ENCODE results near the gene FOXO6.

DNA sequence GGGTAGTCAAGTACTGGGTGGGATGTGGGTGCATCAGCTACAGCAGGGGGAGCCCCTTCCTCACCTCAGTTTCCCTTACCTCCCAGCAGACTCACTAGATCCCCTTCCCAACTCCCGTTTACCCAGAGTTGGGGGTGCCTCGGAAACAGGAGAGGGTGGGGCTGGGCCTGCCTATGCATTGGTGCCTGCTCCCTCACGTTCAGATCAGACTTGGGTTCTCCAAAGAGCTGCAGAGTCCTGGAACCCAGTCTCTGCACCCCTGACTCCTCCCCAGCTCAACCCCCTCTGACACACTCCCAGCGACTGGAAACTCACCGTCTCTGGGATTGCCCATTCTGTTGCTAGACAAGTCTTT lies 6.0 kb downstream of the FOXO6 start:
- TF ChIP-seq, protein P1, sequence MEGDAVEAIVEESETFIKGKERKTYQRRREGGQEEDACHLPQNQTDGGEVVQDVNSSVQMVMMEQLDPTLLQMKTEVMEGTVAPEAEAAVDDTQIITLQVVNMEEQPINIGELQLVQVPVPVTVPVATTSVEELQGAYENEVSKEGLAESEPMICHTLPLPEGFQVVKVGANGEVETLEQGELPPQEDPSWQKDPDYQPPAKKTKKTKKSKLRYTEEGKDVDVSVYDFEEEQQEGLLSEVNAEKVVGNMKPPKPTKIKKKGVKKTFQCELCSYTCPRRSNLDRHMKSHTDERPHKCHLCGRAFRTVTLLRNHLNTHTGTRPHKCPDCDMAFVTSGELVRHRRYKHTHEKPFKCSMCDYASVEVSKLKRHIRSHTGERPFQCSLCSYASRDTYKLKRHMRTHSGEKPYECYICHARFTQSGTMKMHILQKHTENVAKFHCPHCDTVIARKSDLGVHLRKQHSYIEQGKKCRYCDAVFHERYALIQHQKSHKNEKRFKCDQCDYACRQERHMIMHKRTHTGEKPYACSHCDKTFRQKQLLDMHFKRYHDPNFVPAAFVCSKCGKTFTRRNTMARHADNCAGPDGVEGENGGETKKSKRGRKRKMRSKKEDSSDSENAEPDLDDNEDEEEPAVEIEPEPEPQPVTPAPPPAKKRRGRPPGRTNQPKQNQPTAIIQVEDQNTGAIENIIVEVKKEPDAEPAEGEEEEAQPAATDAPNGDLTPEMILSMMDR (conservative IDR thresholded peaks at IDR 0.05; ENCODE audit: low read depth in 2 of 2): peak in 1 of 2 experiments; percentile 63; a peak in 2 of 4 replicates
- TF ChIP-seq EZH2 (IDR thresholded peaks at IDR 0.05; ENCODE audit: low read depth, unreplicated experiment) (no peak), CREB1 (CRISPR knock-in tag; IDR thresholded peaks at IDR 0.05; ENCODE audit: low read depth) (no peak), POLR2AphosphoS5 (IDR thresholded peaks at IDR 0.05; ENCODE audit: low read depth) (no peak), EZH2phosphoT487 (IDR thresholded peaks at IDR 0.05; ENCODE audit: unreplicated experiment) (no peak), JUNB (IDR thresholded peaks at IDR 0.05; ENCODE audit: unreplicated experiment) (no peak)
